ENCODE results near the gene KRTAP5-6.

The KRTAP5-6 gene

GRCh38 chr11:1729692-1730011, 32.7 kb downstream of the KRTAP5-6 start:
- no peaks in the 10 kb centered on the region for H3K36me3 ChIP-seq (ENCODE audit: control insufficient read depth in 1 of 2, insufficient read depth in 2 of 2, low read length in 2 of 2)
- H3K79me1 ChIP-seq (ENCODE audit: low read length) = no peaks in the 10 kb centered on the region
- H3K23ac ChIP-seq (ENCODE audit: low read length) = no peak overlapping the region
- H4K12ac ChIP-seq (ENCODE audit: low read depth, low read length) = no peak overlapping the region
- no peak overlapping the region for H3K4me3 ChIP-seq (ENCODE audit: low read depth, low read length)
- no peak overlapping the region for H3K9ac ChIP-seq (ENCODE audit: low read length)
- H3K9me3 ChIP-seq (ENCODE audit: insufficient read depth, low read depth, low read length) = peaks cover 14% of the 10 kb centered on the region
- WGBS (ENCODE audit: extremely low coverage, insufficient coverage, insufficient read length) = no CpG with 5 or more reads among the region's 9 CpGs
- no peak overlapping the region for H2BK12ac ChIP-seq (ENCODE audit: low read length)
- no peak overlapping the region for H3K4ac ChIP-seq (ENCODE audit: low read depth, low read length)
- H3K27ac ChIP-seq (ENCODE audit: low read depth, low read length) = no peak overlapping the region
- no peak overlapping the region for H2AK5ac ChIP-seq (ENCODE audit: low read length)
- H3K4me1 ChIP-seq (ENCODE audit: control insufficient read depth in 1 of 2, insufficient read depth in 2 of 2, low read length in 2 of 2) = no peaks in the 10 kb centered on the region
- no peak for DNase-seq
- H2AFZ ChIP-seq (ENCODE audit: insufficient read depth, low read length, poor library complexity) = no peak overlapping the region
- H3K18ac ChIP-seq (ENCODE audit: low read length) = no peak overlapping the region
- H4K91ac ChIP-seq (ENCODE audit: low read depth, low read length) = no peak overlapping the region
- no peak overlapping the region for H3K4me2 ChIP-seq (ENCODE audit: low read length)
- H2BK5ac ChIP-seq (ENCODE audit: low read depth, low read length, poor library complexity) = no peak overlapping the region
- H3K14ac ChIP-seq (ENCODE audit: low read length) = no peak overlapping the region
- no peak overlapping the region for H4K8ac ChIP-seq (ENCODE audit: low read depth, low read length)
- H3K79me2 ChIP-seq (ENCODE audit: control insufficient read depth, insufficient read depth, low read length, poor library complexity) = no peaks in the 10 kb centered on the region
- no peaks in the 10 kb centered on the region for H3K27me3 ChIP-seq (ENCODE audit: insufficient read depth, low read length)
- no peak overlapping the region for H2BK120ac ChIP-seq (ENCODE audit: insufficient read depth, low read length, poor library complexity)

- H3K4me3 ChIP-seq (ENCODE audit: low read depth, low read length) = no peak overlapping the region
- H2AFZ ChIP-seq (ENCODE audit: insufficient read depth, low read length, poor library complexity) = no peak overlapping the region
- no peak overlapping the region for H2BK12ac ChIP-seq (ENCODE audit: low read length)
- H4K12ac ChIP-seq (ENCODE audit: low read depth, low read length) = no peak overlapping the region
- WGBS (ENCODE audit: extremely low coverage, insufficient coverage, insufficient read length) = no CpG with 5 or more reads among the region's 11 CpGs
- H3K27me3 ChIP-seq (ENCODE audit: insufficient read depth, low read length) = no peaks in the 10 kb centered on the region
- H3K79me2 ChIP-seq (ENCODE audit: control insufficient read depth, insufficient read depth, low read length, poor library complexity) = no peaks in the 10 kb centered on the region
- no peak overlapping the region for H2BK120ac ChIP-seq (ENCODE audit: insufficient read depth, low read length, poor library complexity)
- H3K4me1 ChIP-seq (ENCODE audit: control insufficient read depth in 1 of 2, insufficient read depth in 2 of 2, low read length in 2 of 2) = no peaks in the 10 kb centered on the region
- peaks cover 16% of the 10 kb centered on the region for H3K9me3 ChIP-seq (ENCODE audit: insufficient read depth, low read depth, low read length)
- DNase-seq = no peak
- no peak overlapping the region for H4K8ac ChIP-seq (ENCODE audit: low read depth, low read length)
- no peak overlapping the region for H2BK5ac ChIP-seq (ENCODE audit: low read depth, low read length, poor library complexity)
- H3K27ac ChIP-seq (ENCODE audit: low read depth, low read length) = no peak overlapping the region
- H4K91ac ChIP-seq (ENCODE audit: low read depth, low read length) = no peak overlapping the region
- no peak overlapping the region for H3K14ac ChIP-seq (ENCODE audit: low read length)
- H3K36me3 ChIP-seq (ENCODE audit: control insufficient read depth in 1 of 2, insufficient read depth in 2 of 2, low read length in 2 of 2) = no peaks in the 10 kb centered on the region
- H3K18ac ChIP-seq (ENCODE audit: low read length) = no peak overlapping the region
- no peaks in the 10 kb centered on the region for H3K79me1 ChIP-seq (ENCODE audit: low read length)
- H2AK5ac ChIP-seq (ENCODE audit: low read length) = no peak overlapping the region
- no peak overlapping the region for H3K4me2 ChIP-seq (ENCODE audit: low read length)
- no peak overlapping the region for H3K9ac ChIP-seq (ENCODE audit: low read length)
- H3K23ac ChIP-seq (ENCODE audit: low read length) = no peak overlapping the region
- no peak overlapping the region for H3K4ac ChIP-seq (ENCODE audit: low read depth, low read length)
Measured at GRCh38 chr11:1730059-1730629, 33.1 kb downstream of the KRTAP5-6 start.

DNA sequence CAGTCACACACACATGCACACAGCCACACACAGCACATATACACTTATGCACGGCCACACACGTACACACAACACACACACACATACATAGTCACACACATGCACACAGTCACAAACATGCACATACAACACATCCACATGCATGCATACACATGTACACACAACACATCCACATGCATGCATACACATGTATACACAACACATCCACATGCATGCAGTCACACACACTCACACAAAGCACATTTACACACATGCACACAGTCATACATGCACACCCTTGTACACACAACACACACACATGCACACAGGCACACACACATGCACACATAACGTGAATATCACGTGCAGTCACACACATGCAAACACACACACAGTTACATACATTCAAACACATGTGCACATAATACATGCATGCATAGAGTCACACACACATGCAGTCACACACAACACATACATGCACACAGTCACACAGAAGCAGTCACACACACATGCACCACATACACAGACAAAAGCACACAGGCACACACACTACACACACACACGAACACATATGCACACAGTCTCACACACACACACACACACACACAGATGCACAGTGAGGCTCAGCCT, 34.6 kb downstream of the KRTAP5-6 start:
- Histone ChIP-seq H2AK5ac (ENCODE audit: low read length) (no peak overlapping the region), H3K27me3 (ENCODE audit: insufficient read depth, low read length) (no peaks in the 10 kb centered on the region), H3K4ac (ENCODE audit: low read depth, low read length) (no peak overlapping the region), H3K14ac (ENCODE audit: low read length) (no peak overlapping the region), H3K9ac (ENCODE audit: low read length) (no peak overlapping the region), H3K4me1 (ENCODE audit: control insufficient read depth in 1 of 2, insufficient read depth in 2 of 2, low read length in 2 of 2) (no peaks in the 10 kb centered on the region), H4K12ac (ENCODE audit: low read depth, low read length) (no peak overlapping the region), H3K4me3 (ENCODE audit: low read depth, low read length) (peak overlapping the region; percentile 11), H4K8ac (ENCODE audit: low read depth, low read length) (no peak overlapping the region), H3K4me2 (ENCODE audit: low read length) (no peak overlapping the region), H2AFZ (ENCODE audit: insufficient read depth, low read length, poor library complexity) (no peak overlapping the region), H3K79me1 (ENCODE audit: low read length) (no peaks in the 10 kb centered on the region), H3K27ac (ENCODE audit: low read depth, low read length) (no peak overlapping the region), H3K79me2 (ENCODE audit: control insufficient read depth, insufficient read depth, low read length, poor library complexity) (no peaks in the 10 kb centered on the region), H2BK120ac (ENCODE audit: insufficient read depth, low read length, poor library complexity) (no peak overlapping the region), H2BK5ac (ENCODE audit: low read depth, low read length, poor library complexity) (no peak overlapping the region), H3K18ac (ENCODE audit: low read length) (no peak overlapping the region), H3K23ac (ENCODE audit: low read length) (peak overlapping the region; percentile 11), H2BK12ac (ENCODE audit: low read length) (no peak overlapping the region), H4K91ac (ENCODE audit: low read depth, low read length) (no peak overlapping the region), H3K9me3 (ENCODE audit: insufficient read depth, low read depth, low read length) (peaks cover 18% of the 10 kb centered on the region), H3K36me3 (ENCODE audit: control insufficient read depth in 1 of 2, insufficient read depth in 2 of 2, low read length in 2 of 2) (no peaks in the 10 kb centered on the region)
- WGBS (ENCODE audit: extremely low coverage, insufficient coverage, insufficient read length) = no CpG with 5 or more reads among the region's 5 CpGs
- no peak for DNase-seq

DNA sequence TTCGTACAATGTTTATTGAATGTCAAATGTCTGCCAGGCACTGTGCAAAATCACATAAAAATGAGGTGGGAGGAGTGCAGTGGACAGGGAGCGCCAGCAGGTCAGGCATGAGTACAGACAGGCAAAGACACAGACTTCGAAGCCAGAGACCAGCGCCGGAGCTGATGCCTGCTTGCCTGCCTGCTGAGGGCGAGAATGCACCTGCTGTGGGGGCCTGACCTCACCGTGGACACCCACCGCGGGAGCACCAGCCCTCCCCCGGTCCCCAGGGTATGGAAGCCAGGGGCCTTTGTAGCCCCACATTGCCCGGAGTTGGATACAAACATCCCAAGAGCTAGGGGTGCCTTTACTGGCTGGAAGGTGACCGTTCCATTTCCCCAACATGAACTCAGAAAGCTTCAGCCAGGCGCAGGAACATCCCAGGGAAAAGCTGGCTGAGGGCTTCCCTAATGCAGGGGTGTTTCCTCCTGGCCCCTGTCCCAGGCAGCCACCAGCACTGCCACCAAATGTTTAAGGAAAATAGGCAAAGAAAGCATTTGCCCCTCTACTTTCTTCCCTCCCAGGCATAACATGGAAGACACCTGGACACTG, 35.5 kb downstream of the KRTAP5-6 start:
- Histone ChIP-seq H3K18ac (ENCODE audit: low read length) (no peak overlapping the region), H3K79me1 (ENCODE audit: low read length) (no peaks in the 10 kb centered on the region), H2BK5ac (ENCODE audit: low read depth, low read length, poor library complexity) (no peak overlapping the region), H2BK120ac (ENCODE audit: insufficient read depth, low read length, poor library complexity) (no peak overlapping the region), H3K4me1 (ENCODE audit: control insufficient read depth in 1 of 2, insufficient read depth in 2 of 2, low read length in 2 of 2) (no peaks in the 10 kb centered on the region), H3K4me3 (ENCODE audit: low read depth, low read length) (no peak overlapping the region), H2AFZ (ENCODE audit: insufficient read depth, low read length, poor library complexity) (no peak overlapping the region), H3K14ac (ENCODE audit: low read length) (no peak overlapping the region), H2AK5ac (ENCODE audit: low read length) (no peak overlapping the region), H3K4ac (ENCODE audit: low read depth, low read length) (no peak overlapping the region), H4K12ac (ENCODE audit: low read depth, low read length) (no peak overlapping the region), H3K27ac (ENCODE audit: low read depth, low read length) (no peak overlapping the region), H3K9ac (ENCODE audit: low read length) (no peak overlapping the region), H3K9me3 (ENCODE audit: insufficient read depth, low read depth, low read length) (peaks cover 23% of the 10 kb centered on the region), H4K91ac (ENCODE audit: low read depth, low read length) (no peak overlapping the region), H4K8ac (ENCODE audit: low read depth, low read length) (no peak overlapping the region), H3K4me2 (ENCODE audit: low read length) (no peak overlapping the region), H3K27me3 (ENCODE audit: insufficient read depth, low read length) (no peaks in the 10 kb centered on the region), H2BK12ac (ENCODE audit: low read length) (no peak overlapping the region), H3K36me3 (ENCODE audit: control insufficient read depth in 1 of 2, insufficient read depth in 2 of 2, low read length in 2 of 2) (no peaks in the 10 kb centered on the region), H3K79me2 (ENCODE audit: control insufficient read depth, insufficient read depth, low read length, poor library complexity) (no peaks in the 10 kb centered on the region), H3K23ac (ENCODE audit: low read length) (no peak overlapping the region)
- WGBS (ENCODE audit: extremely low coverage, insufficient coverage, insufficient read length) = no CpG with 5 or more reads among the region's 13 CpGs
- DNase-seq = no peak
